A549 (cell line): ENCODE data around the gene SDSL.

ENCODE experiments used
- CEBPB ChIP-seq, 2 experiments: fragments of >200 bp in 1 of 2; sonication (Bioruptor Twin) in 1 of 2; formaldehyde crosslinking in 1 of 2; IDR thresholded peaks; 2 replicates each; pipeline ENCODE4 v1.6.1; 2012 to 2016
- CHD2 ChIP-seq: fragments of 150-350 bp; IDR thresholded peaks from 2 replicates; pipeline ENCODE4 v1.6.1; 2014; ENCODE audit warnings: low read length; ENCODE audit not compliant: partially characterized antibody
- MAFK ChIP-seq: fragments of 450-650 bp; IDR thresholded peaks from 2 replicates; pipeline ENCODE4 v1.6.1; 2014; ENCODE audit not compliant: partially characterized antibody
- MYC ChIP-seq: IDR thresholded peaks from 2 replicates; pipeline ENCODE4 v1.6.1; 2012; ENCODE audit warnings: mild to moderate bottlenecking, inconsistent platforms, low read length, improper control_type of control experiment, borderline replicate concordance
- POLR2A ChIP-seq: IDR thresholded peaks from 2 replicates; pipeline ENCODE4 v1.6.1; 2012; ENCODE audit warnings: mild to moderate bottlenecking, low read length
- RCOR1 ChIP-seq: fragments of 150-350 bp; IDR thresholded peaks from 2 replicates; pipeline ENCODE4 v1.6.1; 2014; ENCODE audit warnings: antibody characterized with exemption, low read length, low read depth
- TF ChIP-seq, protein P1 (sequence below): fragments of 150-350 bp; IDR thresholded peaks from 2 replicates; pipeline ENCODE4 v1.6.1; 2014; ENCODE audit warnings: low read depth, mild to moderate bottlenecking, low read length
- TF ChIP-seq, protein P2 (sequence below): fragments of >200 bp; sonication (Bioruptor Twin); formaldehyde crosslinking; IDR thresholded peaks from 3 replicates; pipeline ENCODE4 v1.5.1; 2016
- TF ChIP-seq, protein P3 (sequence below): fragments of 450-650 bp; IDR thresholded peaks from 2 replicates; pipeline ENCODE4 v1.6.1; 2014; ENCODE audit warnings: antibody characterized with exemption

DNA sequence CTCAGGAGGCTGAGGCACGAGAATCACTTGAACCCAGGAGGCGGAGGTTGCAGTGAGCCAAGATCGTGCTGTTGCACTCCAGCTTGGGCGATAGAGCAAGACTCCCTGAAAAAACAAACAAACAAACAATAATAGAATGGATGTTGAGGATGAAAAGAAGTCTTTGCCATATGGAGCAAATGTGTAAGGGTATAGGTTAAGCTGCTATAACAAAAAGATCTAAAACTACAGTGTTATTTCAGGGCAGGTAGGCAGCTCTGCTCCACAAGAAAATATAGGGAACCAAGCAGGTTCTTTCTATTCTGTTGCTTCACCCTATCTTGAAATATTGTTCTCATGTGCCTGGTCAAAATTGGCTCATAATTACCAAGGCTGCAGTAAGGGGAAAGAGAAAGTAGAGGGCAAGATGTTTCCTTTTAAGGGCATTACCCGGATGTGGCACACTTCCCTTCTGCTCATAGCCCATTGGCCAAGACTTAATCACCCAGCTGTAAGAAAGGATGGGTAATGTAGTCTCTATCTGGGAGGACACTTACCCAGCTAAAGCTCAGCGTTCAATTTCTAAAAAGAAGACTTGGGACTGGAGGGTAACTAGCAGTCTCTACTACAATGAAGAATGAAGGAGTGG is 23.5 kb downstream of the SDSL start:
- TF ChIP-seq, protein P1, sequence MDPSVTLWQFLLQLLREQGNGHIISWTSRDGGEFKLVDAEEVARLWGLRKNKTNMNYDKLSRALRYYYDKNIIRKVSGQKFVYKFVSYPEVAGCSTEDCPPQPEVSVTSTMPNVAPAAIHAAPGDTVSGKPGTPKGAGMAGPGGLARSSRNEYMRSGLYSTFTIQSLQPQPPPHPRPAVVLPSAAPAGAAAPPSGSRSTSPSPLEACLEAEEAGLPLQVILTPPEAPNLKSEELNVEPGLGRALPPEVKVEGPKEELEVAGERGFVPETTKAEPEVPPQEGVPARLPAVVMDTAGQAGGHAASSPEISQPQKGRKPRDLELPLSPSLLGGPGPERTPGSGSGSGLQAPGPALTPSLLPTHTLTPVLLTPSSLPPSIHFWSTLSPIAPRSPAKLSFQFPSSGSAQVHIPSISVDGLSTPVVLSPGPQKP = no peak
- no peak for TF ChIP-seq CHD2
- TF ChIP-seq, protein P2, sequence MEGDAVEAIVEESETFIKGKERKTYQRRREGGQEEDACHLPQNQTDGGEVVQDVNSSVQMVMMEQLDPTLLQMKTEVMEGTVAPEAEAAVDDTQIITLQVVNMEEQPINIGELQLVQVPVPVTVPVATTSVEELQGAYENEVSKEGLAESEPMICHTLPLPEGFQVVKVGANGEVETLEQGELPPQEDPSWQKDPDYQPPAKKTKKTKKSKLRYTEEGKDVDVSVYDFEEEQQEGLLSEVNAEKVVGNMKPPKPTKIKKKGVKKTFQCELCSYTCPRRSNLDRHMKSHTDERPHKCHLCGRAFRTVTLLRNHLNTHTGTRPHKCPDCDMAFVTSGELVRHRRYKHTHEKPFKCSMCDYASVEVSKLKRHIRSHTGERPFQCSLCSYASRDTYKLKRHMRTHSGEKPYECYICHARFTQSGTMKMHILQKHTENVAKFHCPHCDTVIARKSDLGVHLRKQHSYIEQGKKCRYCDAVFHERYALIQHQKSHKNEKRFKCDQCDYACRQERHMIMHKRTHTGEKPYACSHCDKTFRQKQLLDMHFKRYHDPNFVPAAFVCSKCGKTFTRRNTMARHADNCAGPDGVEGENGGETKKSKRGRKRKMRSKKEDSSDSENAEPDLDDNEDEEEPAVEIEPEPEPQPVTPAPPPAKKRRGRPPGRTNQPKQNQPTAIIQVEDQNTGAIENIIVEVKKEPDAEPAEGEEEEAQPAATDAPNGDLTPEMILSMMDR = no peak
- TF ChIP-seq MAFK = no peak
- TF ChIP-seq, protein P3, sequence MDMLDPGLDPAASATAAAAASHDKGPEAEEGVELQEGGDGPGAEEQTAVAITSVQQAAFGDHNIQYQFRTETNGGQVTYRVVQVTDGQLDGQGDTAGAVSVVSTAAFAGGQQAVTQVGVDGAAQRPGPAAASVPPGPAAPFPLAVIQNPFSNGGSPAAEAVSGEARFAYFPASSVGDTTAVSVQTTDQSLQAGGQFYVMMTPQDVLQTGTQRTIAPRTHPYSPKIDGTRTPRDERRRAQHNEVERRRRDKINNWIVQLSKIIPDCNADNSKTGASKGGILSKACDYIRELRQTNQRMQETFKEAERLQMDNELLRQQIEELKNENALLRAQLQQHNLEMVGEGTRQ = no peak
- no peak for TF ChIP-seq POLR2A
- TF ChIP-seq CEBPB (IDR thresholded peaks at IDR 0.05) = no peak
- no peak for TF ChIP-seq RCOR1
- no peak for TF ChIP-seq MYC
